HepG2 (cell line): ENCODE measurements around the gene MARK2. TPM values are rescaled to one million over a fixed set of nuclear protein-coding genes. Genes with fewer than 3 reads are reported as not detected.

Source experiments
- ATAC-seq: fragments of 200-7000 bp; cut with Tn5 transposase; 3 replicates; pipeline ENCODE4 v1.9.1; 2020; ENCODE audit warnings: mild to moderate bottlenecking, moderate library complexity
- BruUV-seq: library from RNA; stranded (reverse); fragments of 400-500 nt; replicated peaks from 2 replicates; lab custom pipeline; 2021; lab: Mats Ljungman, UMichigan
- CTCF ChIA-PET: fragments of 300-600 bp; formaldehyde crosslinking; extraction: SDS; loops from one replicate; lab custom pipeline; 2021; ENCODE audit warnings: low total read pairs, inconsistent platforms, low intra/inter-chr PET ratio; lab: Yijun Ruan, JAX
- POLR2A ChIA-PET: fragments of 350-600 bp; sonication (Branson Sonifier 250); formaldehyde crosslinking; loops from one replicate; lab custom pipeline; 2020; ENCODE audit warnings: antibody characterized with exemption, inconsistent platforms; lab: Yijun Ruan, JAX
- DNase-seq: peaks from one replicate; pipeline ENCODE4 v3.0.0-alpha.2; 2015; ENCODE audit warnings: low spot score
- FAIRE-seq: peaks from 3 replicates; lab custom pipeline; 2011; peaks lifted over from hg19 to GRCh38; lab: Jason Lieb, UNC
- H2AFZ ChIP-seq: one replicate; pipeline ENCODE4 v1.6.1; 2011; ENCODE audit warnings: low read length, inconsistent platforms
- H3K27ac ChIP-seq: fragments of 300-600 bp; 3 replicates; pipeline ENCODE4 v1.8.0; 2011; ENCODE audit warnings: mixed run types, mild to moderate bottlenecking, mixed read lengths, low read length, inconsistent platforms; ENCODE audit not compliant: insufficient read depth; ENCODE audit errors: extremely low read length
- H3K27me3 ChIP-seq, 2 experiments: fragments of 200-600 bp in 1 of 2; 2 replicates in 1 of 2; 3 replicates in 1 of 2; pipeline versions ENCODE4 v1.6.0 to v1.8.0; 2011; ENCODE audit warnings: low read length in 2 of 2, mild to moderate bottlenecking in 2 of 2, moderate library complexity in 2 of 2, inconsistent platforms in 1 of 2; ENCODE audit not compliant: insufficient read depth in 2 of 2, control insufficient read depth in 1 of 2
- H3K36me3 ChIP-seq, 2 experiments: fragments of 200-600 bp in 1 of 2; replicated peaks in 1 of 2; 2 replicates in 1 of 2; 3 replicates in 1 of 2; pipeline versions ENCODE4 v1.5.1 to v1.8.0; 2011; ENCODE audit warnings: low read length in 2 of 2, inconsistent platforms in 1 of 2; ENCODE audit not compliant: insufficient read depth in 2 of 2, control insufficient read depth in 1 of 2
- H3K4me1 ChIP-seq: 2 replicates; pipeline ENCODE4 v1.5.1; 2012; ENCODE audit warnings: low read length, inconsistent platforms; ENCODE audit not compliant: insufficient read depth
- H3K4me2 ChIP-seq: 2 replicates; pipeline ENCODE4 v1.6.0; 2011; ENCODE audit warnings: low read depth, low read length, inconsistent platforms
- H3K4me3 ChIP-seq, 3 experiments: fragments of 200-600 bp in 1 of 3; sonication (generic), shearing (Covaris generic) in 1 of 3; replicated peaks in 1 of 3; 2 replicates each; pipeline ENCODE4 v1.5.1; 2011 to 2016; ENCODE audit warnings: low read length in 3 of 3, inconsistent platforms in 2 of 3, low read depth in 2 of 3, mild to moderate bottlenecking in 2 of 3, control low read depth in 1 of 3, mixed read lengths in 1 of 3; ENCODE audit not compliant: insufficient read depth in 1 of 3
- H3K79me2 ChIP-seq: one replicate; pipeline ENCODE4 v1.6.1; 2011; ENCODE audit warnings: low read length, inconsistent platforms; ENCODE audit not compliant: insufficient read depth
- H3K9ac ChIP-seq: 2 replicates; pipeline ENCODE4 v1.6.0; 2011; ENCODE audit warnings: mild to moderate bottlenecking, low read depth, low read length, inconsistent platforms; ENCODE audit not compliant: insufficient read depth
- H3K9me3 ChIP-seq: 2 replicates; pipeline ENCODE4 v1.5.1; 2012; ENCODE audit warnings: mild to moderate bottlenecking, low read length
- H4K20me1 ChIP-seq: 2 replicates; pipeline ENCODE4 v1.6.0; 2011; ENCODE audit warnings: inconsistent platforms, mild to moderate bottlenecking, low read length, moderate library complexity; ENCODE audit not compliant: insufficient read depth
- DZIP1 ChIP-seq: sonication (generic); formaldehyde crosslinking; IDR thresholded peaks from 2 replicates; pipeline ENCODE4 v1.5.0; 2020; ENCODE audit warnings: mild to moderate bottlenecking, missing genetic modification reagents
- MIER2 ChIP-seq: IDR thresholded peaks from 2 replicates; pipeline ENCODE4 v1.6.1; 2016; ENCODE audit warnings: missing biosample characterization, missing genetic modification reagents
- WGBS: methylation state at CpG from one replicate; pipeline ENCODE4 v1.1.6; 2017; ENCODE audit warnings: low lambda C conversion rate; 5-methylcytosine and 5-hydroxymethylcytosine counted together
- in situ Hi-C: cut with HindIII; loops from 2 replicates; pipeline ENCODE4 v1.10.0; 2017; ENCODE audit warnings: low pct_unique_long_range_greater_than_20kb; ENCODE audit not compliant: extremely low pct_ligation_motif_present
- intact Hi-C: fragments of 100-400 bp; cut with micrococcal nuclease; formaldehyde crosslinking; loops from one replicate; pipeline ENCODE4 v1.10.0; 2022; ENCODE audit not compliant: unreplicated experiment
- polyA plus RNA-seq, 8 experiments: library from polyadenylated mRNA; depleted of rRNA in 3 of 8; stranded (reverse) in 7 of 8; unstranded in 1 of 8; fragments of >200 nt; fragmentation: Illumina TruSeq in 4 of 8; extraction: Trizol in 4 of 8; gene quantifications; 2 replicates each; pipeline versions ENCODE4 v1.2.1 to v1.2.3, GENCODE V29; 2011 to 2016; ENCODE audit warnings: low read depth in 4 of 8, missing spikeins in 1 of 8, mixed read lengths in 1 of 8; ENCODE audit not compliant: insufficient read depth in 1 of 8
- total RNA-seq, 5 experiments: library from RNA; depleted of rRNA; stranded (reverse); fragments of >200 nt; fragmentation: Illumina TruSeq; extraction: Trizol; gene quantifications; 2 replicates each; pipeline ENCODE4 v1.2.3, GENCODE V29; 2016; ENCODE audit warnings: low read depth in 1 of 5

Gene MARK2
- total and polyA plus RNA-seq, 2 of the 13 experiments (the other 11 are each of a cell fraction or from before 2014, with no cell fraction given), result 13.5 to 13.9 TPM

- Histone ChIP-seq H3K9me3 (no peaks in the 10 kb centered on the region), H3K9ac (peak overlapping the region; percentile 41), H2AFZ (peak overlapping the region; percentile 92), H3K27ac (no peak overlapping the region), H3K79me2 (peaks cover 9% of the 10 kb centered on the region), H3K4me2 (peak overlapping the region; percentile 79), H3K27me3 (no peaks in the 10 kb centered on the region; a peak in 1 of 5 replicates), H4K20me1 (peaks cover 8% of the 10 kb centered on the region; the same call in 1 of the 2 replicates), H3K4me3 (peak overlapping the region in 2 of 3 experiments; percentile 31 to 51; a peak in 2 of 6 replicates), H3K36me3 (no peaks in the 10 kb centered on the region), H3K4me1 (peaks cover 31% of the 10 kb centered on the region)
- no peak for FAIRE-seq
- intact Hi-C loops (loop anchor here (10.0 kb wide), 1 partner anchor 320 kb away; no protein-coding TSS in a partner anchor), in situ Hi-C loops (loop anchor here (5.0 to 10.0 kb wide), 3 partner anchors 52 to 310 kb away; no protein-coding TSS in a partner anchor)
- CTCF ChIA-PET, result interaction anchor here (0.9 kb wide), 1 partner anchor 111 kb away, joined by 3 read pairs; no protein-coding TSS in a partner anchor
- WGBS, result 36% methylated on average over 6 of the region's 6 CpGs
- TF ChIP-seq DZIP1 (CRISPR knock-in tag) (0 out of 2 replicates have a peak, but pooled peaks have one; percentile 34), MIER2 (CRISPR knock-in tag) (no peak)
- DNase-seq, result no peak
- no TSS peak for BruUV-seq
- POLR2A ChIA-PET, result interaction anchor here (0.6 to 1.6 kb wide), 4 partner anchors 37 to 110 kb away, joined by 3 to 6 read pairs (median 4); no protein-coding TSS in a partner anchor
- no peak for ATAC-seq
Measured at GRCh38 chr11:63835158-63835545, 3.8 kb upstream of the MARK2 start.
